K562 (cell line): ENCODE data around the gene STRADB. TPM values are rescaled to one million over a fixed set of nuclear protein-coding genes. Genes with fewer than 3 reads are reported as not detected.

Source experiments
- ATAC-seq: fragments of 200-7000 bp; cut with Tn5 transposase; 3 replicates; pipeline ENCODE4 v1.9.1; 2020; ENCODE audit warnings: moderate library complexity
- BruUV-seq: library from RNA; stranded (reverse); fragments of 400-500 nt; replicated peaks from 2 replicates; lab custom pipeline; 2021; lab: Mats Ljungman, UMichigan
- CTCF ChIA-PET: fragments of 300-600 bp; formaldehyde crosslinking; extraction: SDS; loops from one replicate; lab custom pipeline; 2021; ENCODE audit warnings: low intra/inter-chr PET ratio; lab: Yijun Ruan, JAX
- POLR2A ChIA-PET: fragments of 300-600, 350-650 bp; sonication (Branson Sonifier 250); formaldehyde crosslinking; extraction: SDS; loops from one replicate; lab custom pipeline; 2021; ENCODE audit warnings: antibody characterized with exemption, inconsistent platforms; lab: Yijun Ruan, JAX
- DNase-seq, 4 experiments: peaks; one replicate each; pipeline versions ENCODE4 v3.0.0 to v3.0.0-alpha.2; 2011 to 2018; ENCODE audit warnings: low spot score in 3 of 4, mixed read lengths in 3 of 4; ENCODE audit errors: extremely low read depth in 1 of 4
- FAIRE-seq: peaks from 2 replicates; lab custom pipeline; 2011; peaks lifted over from hg19 to GRCh38; lab: Jason Lieb, UNC
- H2AFZ ChIP-seq: 2 replicates; pipeline ENCODE4 v1.6.0; 2011; ENCODE audit warnings: low read depth, low read length, control low read depth, inconsistent platforms
- H3K27ac ChIP-seq: fragments of 200-600 bp; 3 replicates; pipeline ENCODE4 v1.8.0; 2011; ENCODE audit warnings: low read depth, mild to moderate bottlenecking, control low read depth, inconsistent platforms, low read length, moderate library complexity, mixed read lengths; ENCODE audit errors: extremely low read depth
- H3K27me3 ChIP-seq, 2 experiments: fragments of 300-600 bp in 1 of 2; 2 replicates in 1 of 2; 3 replicates in 1 of 2; pipeline versions ENCODE4 v1.6.0 to v1.8.0; 2011; ENCODE audit warnings: inconsistent platforms in 2 of 2, low read length in 2 of 2, mild to moderate bottlenecking in 1 of 2, mixed read lengths in 1 of 2, moderate library complexity in 1 of 2; ENCODE audit not compliant: control insufficient read depth in 2 of 2, insufficient read depth in 2 of 2
- H3K36me3 ChIP-seq: fragments of 300-600 bp; 3 replicates; pipeline ENCODE4 v1.8.0; 2011; ENCODE audit warnings: mild to moderate bottlenecking, low read length, inconsistent platforms; ENCODE audit not compliant: control insufficient read depth, insufficient read depth
- H3K4me1 ChIP-seq, 2 experiments: fragments of 200-600 bp in 1 of 2; replicated peaks in 1 of 2; 2 replicates in 1 of 2; 3 replicates in 1 of 2; pipeline versions ENCODE4 v1.5.1 to v1.8.0; 2011; ENCODE audit warnings: inconsistent platforms in 2 of 2, low read length in 2 of 2, mild to moderate bottlenecking in 1 of 2, mixed read lengths in 1 of 2, moderate library complexity in 1 of 2; ENCODE audit not compliant: control insufficient read depth in 2 of 2, insufficient read depth in 2 of 2
- H3K4me2 ChIP-seq: 2 replicates; pipeline ENCODE4 v1.6.1; 2011; ENCODE audit warnings: low read length, control low read depth, inconsistent platforms, mixed read lengths; ENCODE audit not compliant: insufficient read depth
- H3K4me3 ChIP-seq: fragments of 200-600 bp; sonication (generic), shearing (Covaris generic); 2 replicates; pipeline ENCODE4 v1.5.1; 2016; ENCODE audit warnings: control low read depth, inconsistent platforms
- H3K79me2 ChIP-seq: fragments of 200-600 bp; 3 replicates; pipeline ENCODE4 v1.8.0; 2011; ENCODE audit warnings: low read length, inconsistent platforms; ENCODE audit not compliant: control insufficient read depth, insufficient read depth
- H3K9ac ChIP-seq, 2 experiments: 2 replicates each; pipeline versions ENCODE4 v1.6.0 to v1.6.1; 2011; ENCODE audit warnings: low read depth in 2 of 2, low read length in 2 of 2, control low read depth in 1 of 2, inconsistent platforms in 1 of 2, mild to moderate bottlenecking in 1 of 2, mixed read lengths in 1 of 2; ENCODE audit not compliant: insufficient read depth in 1 of 2
- H3K9me1 ChIP-seq: one replicate; pipeline ENCODE4 v1.6.0; 2011; ENCODE audit warnings: inconsistent platforms, mild to moderate bottlenecking, low read length, moderate library complexity; ENCODE audit not compliant: control insufficient read depth, insufficient read depth
- H3K9me3 ChIP-seq: replicated peaks from 2 replicates; pipeline ENCODE4 v1.5.1; 2011; ENCODE audit warnings: low read depth, low read length, inconsistent platforms; ENCODE audit not compliant: control insufficient read depth, insufficient read depth
- H4K20me1 ChIP-seq: replicated peaks from 2 replicates; pipeline ENCODE4 v1.6.1; 2011; ENCODE audit warnings: low read length, inconsistent platforms, mixed read lengths; ENCODE audit not compliant: control insufficient read depth, insufficient read depth
- ADNP ChIP-seq: fragments of 200-800 bp; sonication (Bioruptor generic); IDR thresholded peaks from 2 replicates; pipeline ENCODE4 v1.6.1; 2016; ENCODE audit warnings: missing genetic modification characterization, missing compliant biosample characterization
- CHD2 ChIP-seq: IDR thresholded peaks from 2 replicates; pipeline ENCODE4 v1.6.1; 2011; ENCODE audit warnings: low read depth, low read length
- HIVEP1 ChIP-seq: fragments of 250-450 bp; sonication (Bioruptor Pico); IDR thresholded peaks from 2 replicates; pipeline ENCODE4 v1.4.0; 2020; ENCODE audit warnings: mild to moderate bottlenecking
- KLF13 ChIP-seq: fragments of 450-650 bp; IDR thresholded peaks from 2 replicates; pipeline ENCODE4 v1.6.1; 2016; ENCODE audit warnings: missing genetic modification characterization, low read depth, mild to moderate bottlenecking, missing compliant biosample characterization, moderate library complexity, borderline replicate concordance
- MEF2D ChIP-seq: conservative IDR thresholded peaks from 2 replicates; pipeline ENCODE4 v1.6.1; 2016; ENCODE audit warnings: low read depth, missing genetic modification characterization, missing compliant biosample characterization
- MTA2 ChIP-seq: fragments of 450-650 bp; IDR thresholded peaks from 2 replicates; pipeline ENCODE4 v1.6.1; 2016; ENCODE audit warnings: low read depth
- PTRF ChIP-seq: fragments of 450-650 bp; IDR thresholded peaks from 2 replicates; pipeline ENCODE4 v1.6.1; 2016; ENCODE audit warnings: mild to moderate bottlenecking, missing genetic modification characterization, missing compliant biosample characterization
- PURB ChIP-seq: sonication (generic); formaldehyde crosslinking; IDR thresholded peaks from 2 replicates; pipeline ENCODE4 v1.9.0; 2021; ENCODE audit warnings: low read depth, mild to moderate bottlenecking, missing genetic modification reagents
- RB1 ChIP-seq: fragments of 450-650 bp; IDR thresholded peaks from 2 replicates; pipeline ENCODE4 v1.6.1; 2017; ENCODE audit warnings: low read depth, mild to moderate bottlenecking
- SIN3A ChIP-seq, 2 experiments: fragments of 150-350 bp in 1 of 2; IDR thresholded peaks; 2 replicates each; pipeline ENCODE4 v1.6.1; 2011 to 2016; ENCODE audit warnings: borderline replicate concordance in 2 of 2, low read depth in 2 of 2, low read length in 2 of 2, mild to moderate bottlenecking in 2 of 2, moderate library complexity in 2 of 2; ENCODE audit not compliant: control insufficient read depth in 1 of 2
- SIN3B ChIP-seq: fragments of 450-650 bp; IDR thresholded peaks from 2 replicates; pipeline ENCODE4 v1.6.1; 2017; ENCODE audit warnings: low read depth, mild to moderate bottlenecking, moderate library complexity
- SNRNP70 ChIP-seq: fragments of 200-400 bp; formaldehyde crosslinking; optimal IDR thresholded peaks from 2 replicates; pipeline ENCODE3; 2017; ENCODE audit warnings: low read depth, low read length
- SREBF2 ChIP-seq: sonication (generic); formaldehyde crosslinking; IDR thresholded peaks from 2 replicates; pipeline ENCODE4 v1.4.0; 2020; ENCODE audit warnings: mild to moderate bottlenecking, missing genetic modification reagents
- TCF3 ChIP-seq: sonication (generic); formaldehyde crosslinking; IDR thresholded peaks from 2 replicates; pipeline ENCODE4 v1.4.0; 2020; ENCODE audit warnings: mild to moderate bottlenecking, missing genetic modification reagents
- ZZZ3 ChIP-seq: fragments of 450-650 bp; IDR thresholded peaks from 2 replicates; pipeline ENCODE4 v1.6.1; 2016; ENCODE audit warnings: antibody characterized with exemption, mild to moderate bottlenecking, moderate library complexity
- WGBS: fragments of 100-300 bp; shearing (Covaris generic); methylation state at CpG from one replicate; pipeline ENCODE4 v1.1.6; 2016; ENCODE audit warnings: low coverage, mixed read lengths; ENCODE audit not compliant: insufficient coverage; ENCODE audit errors: missing lambda C conversion rate; 5-methylcytosine and 5-hydroxymethylcytosine counted together
- in situ Hi-C: fragments of 300-500 bp; cut with MboI; formaldehyde crosslinking; loops from 4 replicates; pipeline ENCODE4 v1.15.0; 2018; ENCODE audit warnings: inconsistent platforms, mixed read lengths
- intact Hi-C: fragments of 100-400 bp; cut with micrococcal nuclease; formaldehyde crosslinking; loops from 2 replicates; pipeline ENCODE4 v1.14.2; 2022
- polyA plus RNA-seq, 8 experiments: library from polyadenylated mRNA; depleted of rRNA in 4 of 8; stranded (reverse) in 5 of 8; unstranded in 3 of 8; fragments of >200 nt; fragmentation: Nextera tagmentation in 2 of 8; fragmentation: Illumina TruSeq in 1 of 8; extraction: Ambion mirVana in 2 of 8; extraction: Trizol in 1 of 8; gene quantifications; 2 replicates each; pipeline versions ENCODE4 v1.2.1 to v1.2.3, GENCODE V29; 2011 to 2014; ENCODE audit warnings: inconsistent platforms in 1 of 8, missing spikeins in 1 of 8
- total RNA-seq, 7 experiments: library from RNA; depleted of rRNA in 6 of 7; stranded (reverse); fragments of >200 nt in 6 of 7; fragmentation: Illumina TruSeq in 2 of 7; extraction: Trizol in 2 of 7; gene quantifications; 2 replicates each; pipeline versions ENCODE4 v1.2.1 to v1.2.3, GENCODE V29; 2011 to 2021; ENCODE audit warnings: low replicate concordance in 1 of 7
- TF ChIP-seq, protein P1 (sequence below): sonication (generic); formaldehyde crosslinking; IDR thresholded peaks from 2 replicates; pipeline ENCODE4 v1.8.0; 2022; ENCODE audit warnings: missing genetic modification reagents, mild to moderate bottlenecking, moderate library complexity, borderline replicate concordance
- TF ChIP-seq, protein P2 (sequence below): fragments of 450-650 bp; IDR thresholded peaks from 2 replicates; pipeline ENCODE4 v1.6.1; 2016; ENCODE audit warnings: borderline replicate concordance

The STRADB gene
- total and polyA plus RNA-seq, 9 of the 15 experiments (the other 6 are each of a cell fraction or from before 2014, with no cell fraction given) = 6.9 to 30.6 (median 15.7) TPM

DNA sequence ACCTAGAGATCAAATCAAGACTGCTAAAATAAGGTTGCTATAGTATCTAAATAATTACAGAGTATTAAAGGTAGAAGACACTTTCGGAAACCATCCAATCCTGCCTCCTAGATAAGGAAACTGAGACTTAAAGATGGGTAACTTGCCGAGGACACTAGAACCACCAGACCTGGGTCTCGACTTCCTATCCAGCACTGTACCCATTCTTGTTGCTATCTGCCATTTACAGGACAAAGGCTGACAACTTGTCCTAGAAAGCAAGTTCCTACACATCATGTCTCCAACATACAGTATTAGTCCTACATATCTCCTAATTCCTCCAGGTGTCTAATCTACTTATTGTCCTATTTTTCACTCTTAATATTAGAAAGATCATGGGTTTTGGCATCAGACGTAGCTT, 38.0 kb upstream of the STRADB start (continued):
- TF ChIP-seq PURB (CRISPR knock-in tag) (no peak), PTRF (tag) (no peak), SREBF2 (CRISPR knock-in tag) (no peak), ADNP (no peak), CHD2 (no peak), MTA2 (no peak), SIN3A (IDR thresholded peaks at IDR 0.05; ENCODE audit: borderline replicate concordance in 2 of 2, control insufficient read depth in 1 of 2, low read depth in 2 of 2, low read length in 2 of 2) (no peak)
- TF ChIP-seq, all 486 proteins: peak for 0

DNA sequence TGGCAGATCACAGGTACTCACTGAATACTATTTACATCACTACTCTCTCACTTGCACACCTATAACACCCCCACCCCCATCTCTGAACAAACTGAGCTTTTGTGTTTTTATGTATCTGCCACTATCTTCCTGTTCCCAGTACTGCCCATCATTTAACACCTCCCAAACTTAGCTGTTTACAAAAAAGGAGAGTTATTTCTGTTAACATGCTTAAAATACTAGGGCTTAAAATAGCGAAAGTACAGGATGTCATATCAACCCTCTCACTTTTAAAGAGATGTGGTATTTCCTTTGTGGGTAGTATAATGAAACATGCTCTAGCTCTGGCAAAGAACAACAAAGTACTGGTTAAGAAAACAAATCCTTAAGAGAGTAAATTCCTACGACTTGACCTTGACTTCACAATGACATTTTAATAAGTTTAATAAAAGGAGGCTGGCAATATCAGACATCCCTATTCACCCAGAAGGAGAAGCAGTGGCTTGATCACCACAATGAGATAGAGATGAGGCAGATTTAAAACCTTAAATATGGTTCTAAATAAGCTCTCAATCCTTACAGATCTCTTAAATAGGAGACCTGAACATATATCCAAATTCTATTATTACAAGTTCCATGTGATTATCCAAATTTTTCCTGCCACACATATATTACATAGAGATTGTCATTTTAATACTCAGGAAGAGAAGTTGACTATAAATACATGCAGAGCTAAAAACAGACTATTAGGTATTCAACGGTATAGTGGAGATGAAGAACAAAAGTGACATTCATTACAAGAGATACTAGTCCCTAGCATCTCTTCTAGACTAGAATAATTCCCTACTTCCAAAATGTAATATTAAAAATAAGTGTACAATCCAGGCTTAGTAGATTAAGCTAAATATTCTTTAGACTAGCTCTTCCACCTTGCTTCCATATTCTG, 37.2 kb upstream of the STRADB start:
- Histone ChIP-seq H3K27ac (no peak overlapping the region), H3K4me2 (no peak overlapping the region), H3K9ac (no peak overlapping the region), H3K9me3 (no peaks in the 10 kb centered on the region), H2AFZ (no peak overlapping the region), H3K9me1 (no peaks in the 10 kb centered on the region), H3K27me3 (no peaks in the 10 kb centered on the region), H3K4me3 (no peak overlapping the region), H3K4me1 (peaks cover 0 to 11% of the 10 kb centered on the region in 2 experiments; a peak in 2 of 5 replicates), H3K79me2 (peaks cover 9% of the 10 kb centered on the region; the same call in 1 of the 3 replicates), H3K36me3 (no peaks in the 10 kb centered on the region), H4K20me1 (no peaks in the 10 kb centered on the region)
- BruUV-seq = no TSS peak
- FAIRE-seq (peak; percentile 37), ATAC-seq (peak; percentile 46; the same call in 2 of the 3 replicates), DNase-seq (no peak)
- ChIA-PET CTCF (no interaction called here), POLR2A (interaction anchor here (0.6 to 1.4 kb wide), 4 partner anchors 8 to 181 kb away, joined by 3 to 5 read pairs (median 4); no protein-coding TSS in a partner anchor)
- in situ Hi-C loops (no loop called here), intact Hi-C loops (no loop called here)
- WGBS = 31% methylated on average over 3 of the region's 3 CpGs
- TF ChIP-seq MEF2D (tag) (peak; percentile 73; the same call in 1 of the 2 replicates), RB1 (no peak), KLF13 (tag) (no peak), HIVEP1 (CRISPR knock-in tag) (no peak), ZZZ3 (no peak), SIN3B (no peak), TCF3 (peak; percentile 64), SNRNP70 (no peak)
- TF ChIP-seq, protein P1, sequence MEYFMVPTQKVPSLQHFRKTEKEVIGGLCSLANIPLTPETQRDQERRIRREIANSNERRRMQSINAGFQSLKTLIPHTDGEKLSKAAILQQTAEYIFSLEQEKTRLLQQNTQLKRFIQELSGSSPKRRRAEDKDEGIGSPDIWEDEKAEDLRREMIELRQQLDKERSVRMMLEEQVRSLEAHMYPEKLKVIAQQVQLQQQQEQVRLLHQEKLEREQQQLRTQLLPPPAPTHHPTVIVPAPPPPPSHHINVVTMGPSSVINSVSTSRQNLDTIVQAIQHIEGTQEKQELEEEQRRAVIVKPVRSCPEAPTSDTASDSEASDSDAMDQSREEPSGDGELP (CRISPR knock-in tag) = no peak
- TF ChIP-seq, protein P2, sequence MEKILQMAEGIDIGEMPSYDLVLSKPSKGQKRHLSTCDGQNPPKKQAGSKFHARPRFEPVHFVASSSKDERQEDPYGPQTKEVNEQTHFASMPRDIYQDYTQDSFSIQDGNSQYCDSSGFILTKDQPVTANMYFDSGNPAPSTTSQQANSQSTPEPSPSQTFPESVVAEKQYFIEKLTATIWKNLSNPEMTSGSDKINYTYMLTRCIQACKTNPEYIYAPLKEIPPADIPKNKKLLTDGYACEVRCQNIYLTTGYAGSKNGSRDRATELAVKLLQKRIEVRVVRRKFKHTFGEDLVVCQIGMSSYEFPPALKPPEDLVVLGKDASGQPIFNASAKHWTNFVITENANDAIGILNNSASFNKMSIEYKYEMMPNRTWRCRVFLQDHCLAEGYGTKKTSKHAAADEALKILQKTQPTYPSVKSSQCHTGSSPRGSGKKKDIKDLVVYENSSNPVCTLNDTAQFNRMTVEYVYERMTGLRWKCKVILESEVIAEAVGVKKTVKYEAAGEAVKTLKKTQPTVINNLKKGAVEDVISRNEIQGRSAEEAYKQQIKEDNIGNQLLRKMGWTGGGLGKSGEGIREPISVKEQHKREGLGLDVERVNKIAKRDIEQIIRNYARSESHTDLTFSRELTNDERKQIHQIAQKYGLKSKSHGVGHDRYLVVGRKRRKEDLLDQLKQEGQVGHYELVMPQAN = no peak
